ENCODE data around the gene DDX51.
"Not testable (repeated sequence)": the region's sequence is repeated elsewhere in the genome, so short reads cannot be mapped to it uniquely, and the experiment has no call there.

Gene DDX51

GRCh38 chr12:132142679-132143335 is 1.3 kb downstream of the DDX51 start:
- Histone ChIP-seq H3K9ac (ENCODE audit: low read depth, low read length) (no peak overlapping the region), H3K4me3 (ENCODE audit: low read depth, low read length) (peak overlapping the region; percentile 70), H3K27ac (ENCODE audit: low read depth, low read length) (no peak overlapping the region), H3K4me1 (ENCODE audit: control insufficient read depth, insufficient read depth, low read length) (0 out of 2 replicates have a peak, but pooled peaks cover 5% of the 10 kb centered on the region), H3K9me3 (ENCODE audit: control insufficient read depth, insufficient read depth, low read length) (no peaks in the 10 kb centered on the region), H3K27me3 (ENCODE audit: control insufficient read depth, insufficient read depth, low read length) (peaks cover 3% of the 10 kb centered on the region; the same call in 1 of the 2 replicates), H3K36me3 (ENCODE audit: control insufficient read depth, insufficient read depth, low read length) (peaks cover 61% of the 10 kb centered on the region)

DNA sequence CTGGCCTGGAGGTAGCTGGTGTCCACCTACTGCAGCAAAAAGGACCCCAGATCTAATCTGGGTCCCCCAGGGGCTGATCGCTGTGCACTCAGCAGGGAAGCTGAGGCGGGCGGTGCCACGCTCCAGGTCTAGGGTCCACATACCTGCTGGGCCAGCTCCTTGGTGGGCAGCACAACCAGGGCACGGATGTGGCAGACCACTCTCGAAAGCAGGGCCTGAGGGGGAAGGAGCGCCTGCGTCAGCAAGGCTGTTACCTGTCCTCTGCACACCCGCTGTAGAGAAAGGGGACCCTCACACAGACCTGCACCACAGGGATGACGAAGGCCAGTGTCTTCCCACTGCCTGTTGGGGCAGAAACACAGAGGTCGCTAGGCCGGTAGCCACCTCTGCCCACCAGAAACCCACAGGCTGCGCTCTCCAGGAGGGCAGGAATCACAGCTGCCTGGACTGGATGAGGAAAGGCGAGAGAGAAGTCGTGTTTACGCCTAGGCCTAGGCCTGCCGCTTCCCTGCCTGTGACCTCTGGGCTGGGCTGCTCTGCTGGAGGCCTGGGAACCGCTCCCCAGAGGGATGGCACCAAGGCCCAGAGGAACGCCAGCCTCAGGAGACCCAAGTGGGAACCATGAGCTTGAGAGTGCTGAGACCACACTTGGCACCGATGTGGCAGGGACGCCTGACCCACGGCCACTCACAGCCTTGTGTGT is 2.0 kb downstream of the DDX51 start:
- Histone ChIP-seq H3K9ac (ENCODE audit: low read depth, low read length) (no peak overlapping the region), H3K27me3 (ENCODE audit: control insufficient read depth, insufficient read depth, low read length) (peaks cover 4% of the 10 kb centered on the region; the same call in 1 of the 2 replicates), H3K36me3 (ENCODE audit: control insufficient read depth, insufficient read depth, low read length) (peaks cover 57% of the 10 kb centered on the region), H3K9me3 (ENCODE audit: control insufficient read depth, insufficient read depth, low read length) (no peaks in the 10 kb centered on the region), H3K4me1 (ENCODE audit: control insufficient read depth, insufficient read depth, low read length) (0 out of 2 replicates have a peak, but pooled peaks cover 5% of the 10 kb centered on the region), H3K27ac (ENCODE audit: low read depth, low read length) (no peak overlapping the region), H3K4me3 (ENCODE audit: low read depth, low read length) (no peak overlapping the region)

- H3K9me3 ChIP-seq (ENCODE audit: control insufficient read depth, insufficient read depth, low read length), result no peaks in the 10 kb centered on the region
- no peak overlapping the region for H3K4me3 ChIP-seq (ENCODE audit: low read depth, low read length)
- H3K9ac ChIP-seq (ENCODE audit: low read depth, low read length), result no peak overlapping the region
- peaks cover 4% of the 10 kb centered on the region; the same call in 1 of the 2 replicates for H3K27me3 ChIP-seq (ENCODE audit: control insufficient read depth, insufficient read depth, low read length)
- H3K27ac ChIP-seq (ENCODE audit: low read depth, low read length), result no peak overlapping the region
- peaks cover 47% of the 10 kb centered on the region for H3K36me3 ChIP-seq (ENCODE audit: control insufficient read depth, insufficient read depth, low read length)
- 0 out of 2 replicates have a peak, but pooled peaks cover 5% of the 10 kb centered on the region for H3K4me1 ChIP-seq (ENCODE audit: control insufficient read depth, insufficient read depth, low read length)
These were observed 2.9 kb downstream of the DDX51 start for GRCh38 chr12:132140918-132141841.

GRCh38 chr12:132140501-132140900 is 3.6 kb downstream of the DDX51 start:
- Histone ChIP-seq H3K9me3 (ENCODE audit: control insufficient read depth, insufficient read depth, low read length) (no peaks in the 10 kb centered on the region), H3K4me3 (ENCODE audit: low read depth, low read length) (no peak overlapping the region), H3K4me1 (ENCODE audit: control insufficient read depth, insufficient read depth, low read length) (0 out of 2 replicates have a peak, but pooled peaks cover 5% of the 10 kb centered on the region), H3K27me3 (ENCODE audit: control insufficient read depth, insufficient read depth, low read length) (peaks cover 4% of the 10 kb centered on the region; the same call in 1 of the 2 replicates), H3K36me3 (ENCODE audit: control insufficient read depth, insufficient read depth, low read length) (peaks cover 45% of the 10 kb centered on the region), H3K27ac (ENCODE audit: low read depth, low read length) (no peak overlapping the region), H3K9ac (ENCODE audit: low read depth, low read length) (no peak overlapping the region)

GRCh38 chr12:132139912-132140311 is 4.2 kb downstream of the DDX51 start:
- H3K9ac ChIP-seq (ENCODE audit: low read depth, low read length), result no peak overlapping the region

GRCh38 chr12:132138941-132139871 is 4.9 kb downstream of the DDX51 start:
- H3K27ac ChIP-seq (ENCODE audit: low read depth, low read length), result no peak overlapping the region
- no peaks in the 10 kb centered on the region for H3K4me1 ChIP-seq (ENCODE audit: control insufficient read depth, insufficient read depth, low read length)
- H3K27me3 ChIP-seq (ENCODE audit: control insufficient read depth, insufficient read depth, low read length), result peaks cover 4% of the 10 kb centered on the region; the same call in 1 of the 2 replicates
- H3K9ac ChIP-seq (ENCODE audit: low read depth, low read length), result no peak overlapping the region
- no peak overlapping the region for H3K4me3 ChIP-seq (ENCODE audit: low read depth, low read length)
- H3K36me3 ChIP-seq (ENCODE audit: control insufficient read depth, insufficient read depth, low read length), result peaks cover 45% of the 10 kb centered on the region
- no peaks in the 10 kb centered on the region for H3K9me3 ChIP-seq (ENCODE audit: control insufficient read depth, insufficient read depth, low read length)

More at GRCh38 chr12:132139912-132140311, 4.2 kb downstream of the DDX51 start:
- Histone ChIP-seq H3K9me3 (ENCODE audit: control insufficient read depth, insufficient read depth, low read length) (no peaks in the 10 kb centered on the region), H3K36me3 (ENCODE audit: control insufficient read depth, insufficient read depth, low read length) (peaks cover 45% of the 10 kb centered on the region), H3K4me3 (ENCODE audit: low read depth, low read length) (no peak overlapping the region), H3K27ac (ENCODE audit: low read depth, low read length) (no peak overlapping the region), H3K27me3 (ENCODE audit: control insufficient read depth, insufficient read depth, low read length) (peaks cover 4% of the 10 kb centered on the region; the same call in 1 of the 2 replicates), H3K4me1 (ENCODE audit: control insufficient read depth, insufficient read depth, low read length) (0 out of 2 replicates have a peak, but pooled peaks cover under 1% of the 10 kb centered on the region)

GRCh38 chr12:132137483-132138125 is 6.5 kb downstream of the DDX51 start:
- no peak overlapping the region for H3K27ac ChIP-seq (ENCODE audit: low read depth, low read length)
- H3K4me3 ChIP-seq (ENCODE audit: low read depth, low read length), result no peak overlapping the region
- H3K9me3 ChIP-seq (ENCODE audit: control insufficient read depth, insufficient read depth, low read length), result no peaks in the 10 kb centered on the region
- H3K9ac ChIP-seq (ENCODE audit: low read depth, low read length), result no peak overlapping the region
- H3K36me3 ChIP-seq (ENCODE audit: control insufficient read depth, insufficient read depth, low read length), result peaks cover 43% of the 10 kb centered on the region
- H3K27me3 ChIP-seq (ENCODE audit: control insufficient read depth, insufficient read depth, low read length), result peaks cover 4% of the 10 kb centered on the region; the same call in 1 of the 2 replicates
- H3K4me1 ChIP-seq (ENCODE audit: control insufficient read depth, insufficient read depth, low read length), result no peaks in the 10 kb centered on the region

GRCh38 chr12:132136226-132136625 is 7.9 kb downstream of the DDX51 start:
- peaks cover 30% of the 10 kb centered on the region for H3K36me3 ChIP-seq (ENCODE audit: control insufficient read depth, insufficient read depth, low read length)
- H3K4me1 ChIP-seq (ENCODE audit: control insufficient read depth, insufficient read depth, low read length); H3K27me3 ChIP-seq (ENCODE audit: control insufficient read depth, insufficient read depth, low read length); H3K9ac ChIP-seq (ENCODE audit: low read depth, low read length); H3K9me3 ChIP-seq (ENCODE audit: control insufficient read depth, insufficient read depth, low read length); H3K4me3 ChIP-seq (ENCODE audit: low read depth, low read length); H3K27ac ChIP-seq (ENCODE audit: low read depth, low read length): not testable (repeated sequence)

GRCh38 chr12:132134653-132135183 is 9.4 kb downstream of the DDX51 start:
- H3K4me1 ChIP-seq (ENCODE audit: control insufficient read depth, insufficient read depth, low read length); H3K27ac ChIP-seq (ENCODE audit: low read depth, low read length); H3K27me3 ChIP-seq (ENCODE audit: control insufficient read depth, insufficient read depth, low read length); H3K9me3 ChIP-seq (ENCODE audit: control insufficient read depth, insufficient read depth, low read length); H3K4me3 ChIP-seq (ENCODE audit: low read depth, low read length); H3K9ac ChIP-seq (ENCODE audit: low read depth, low read length): not testable (repeated sequence)
- H3K36me3 ChIP-seq (ENCODE audit: control insufficient read depth, insufficient read depth, low read length), result peaks cover 14% of the 10 kb centered on the region
